Esophagus squamous epithelium (tissue), 4 donors: ENCODE measurements around the gene FILIP1L.

ENCODE experiments used
- POLR2A ChIP-seq, 4 donors: fragments of 450-650 bp; IDR thresholded peaks; one replicate each; pipeline ENCODE4 v1.6.1; 2017; ENCODE audit warnings: antibody characterized with exemption in 4 of 4, mild to moderate bottlenecking in 4 of 4, moderate library complexity in 3 of 4
- TF ChIP-seq, protein P1 (sequence below), 6 experiments: fragments of 450-650 bp in 4 of 6; fragments of 200-600 bp in 2 of 6; sonication (generic) in 2 of 6; IDR thresholded peaks; one replicate each; pipeline ENCODE4 v1.5.1; 2016 to 2019; ENCODE audit warnings: antibody characterized with exemption in 6 of 6, mild to moderate bottlenecking in 4 of 6, moderate library complexity in 4 of 6

DNA sequence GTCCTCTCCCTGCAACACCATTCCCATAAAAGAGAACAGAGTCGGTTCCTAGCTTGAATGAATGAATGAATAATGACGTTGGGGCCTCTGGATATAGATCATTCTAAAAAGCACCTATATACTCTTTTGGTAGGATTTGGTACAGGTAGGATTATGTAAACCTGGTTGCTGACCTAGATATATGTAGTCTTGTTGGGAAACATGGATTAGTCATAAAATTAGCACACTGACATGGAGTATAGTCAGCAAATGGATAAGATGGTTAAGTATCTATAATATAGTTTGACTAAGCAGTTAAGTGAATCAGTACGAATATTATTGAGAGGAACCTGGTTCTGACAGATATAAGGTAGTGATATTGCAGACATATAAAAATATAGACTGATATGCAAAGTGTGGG lies 142.5 kb downstream of the FILIP1L start:
- TF ChIP-seq, protein P1, sequence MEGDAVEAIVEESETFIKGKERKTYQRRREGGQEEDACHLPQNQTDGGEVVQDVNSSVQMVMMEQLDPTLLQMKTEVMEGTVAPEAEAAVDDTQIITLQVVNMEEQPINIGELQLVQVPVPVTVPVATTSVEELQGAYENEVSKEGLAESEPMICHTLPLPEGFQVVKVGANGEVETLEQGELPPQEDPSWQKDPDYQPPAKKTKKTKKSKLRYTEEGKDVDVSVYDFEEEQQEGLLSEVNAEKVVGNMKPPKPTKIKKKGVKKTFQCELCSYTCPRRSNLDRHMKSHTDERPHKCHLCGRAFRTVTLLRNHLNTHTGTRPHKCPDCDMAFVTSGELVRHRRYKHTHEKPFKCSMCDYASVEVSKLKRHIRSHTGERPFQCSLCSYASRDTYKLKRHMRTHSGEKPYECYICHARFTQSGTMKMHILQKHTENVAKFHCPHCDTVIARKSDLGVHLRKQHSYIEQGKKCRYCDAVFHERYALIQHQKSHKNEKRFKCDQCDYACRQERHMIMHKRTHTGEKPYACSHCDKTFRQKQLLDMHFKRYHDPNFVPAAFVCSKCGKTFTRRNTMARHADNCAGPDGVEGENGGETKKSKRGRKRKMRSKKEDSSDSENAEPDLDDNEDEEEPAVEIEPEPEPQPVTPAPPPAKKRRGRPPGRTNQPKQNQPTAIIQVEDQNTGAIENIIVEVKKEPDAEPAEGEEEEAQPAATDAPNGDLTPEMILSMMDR (IDR thresholded peaks at IDR 0.05), result no peak
- TF ChIP-seq POLR2A (IDR thresholded peaks at IDR 0.05), result no peak
